ENCODE data around the gene IVL.

- no peak for TF ChIP-seq CTCF (IDR thresholded peaks at IDR 0.05)
- no peak for TF ChIP-seq POLR2A (IDR thresholded peaks at IDR 0.05)
Observed at GRCh38 chr1:152899027-152899426, 9.3 kb upstream of the IVL start.

Measured in vagina (tissue), 2 donors.